H9 (cell line): ENCODE results near the gene MYH9. TPM values are rescaled to one million over a fixed set of nuclear protein-coding genes. Genes with fewer than 3 reads are reported as not detected.

ENCODE experiments used
- DNase-seq: peaks from one replicate; pipeline ENCODE4 v3.0.0-alpha.2; 2017
- H2AFZ ChIP-seq: one replicate; pipeline ENCODE4 v1.6.1; 2013; ENCODE audit warnings: mild to moderate bottlenecking, low read length, control low read depth, moderate library complexity
- H2AK5ac ChIP-seq: 2 replicates; pipeline ENCODE4 v1.6.1; 2013; ENCODE audit warnings: low read length, control low read depth, mixed read lengths; ENCODE audit not compliant: insufficient read length
- H2BK120ac ChIP-seq: one replicate; pipeline ENCODE4 v1.6.1; 2013; ENCODE audit warnings: low read depth, mild to moderate bottlenecking, low read length, control low read depth, inconsistent platforms; ENCODE audit not compliant: poor library complexity, severe bottlenecking
- H2BK12ac ChIP-seq: 2 replicates; pipeline ENCODE4 v1.6.1; 2013; ENCODE audit warnings: low read length, control low read depth, mixed read lengths, low read depth; ENCODE audit not compliant: insufficient read length
- H2BK15ac ChIP-seq: 2 replicates; pipeline ENCODE4 v1.6.1; 2013; ENCODE audit warnings: low read depth, low read length, control low read depth
- H2BK20ac ChIP-seq: one replicate; pipeline ENCODE4 v1.6.1; 2013; ENCODE audit warnings: low read depth, mild to moderate bottlenecking, low read length, control low read depth, inconsistent platforms; ENCODE audit not compliant: poor library complexity, severe bottlenecking
- H2BK5ac ChIP-seq: 2 replicates; pipeline ENCODE4 v1.6.1; 2013; ENCODE audit warnings: low read length, control low read depth, mixed read lengths; ENCODE audit not compliant: insufficient read length
- H3K14ac ChIP-seq: 2 replicates; pipeline ENCODE4 v1.6.1; 2013; ENCODE audit warnings: low read length, control low read depth; ENCODE audit not compliant: insufficient read depth
- H3K18ac ChIP-seq: 2 replicates; pipeline ENCODE4 v1.6.1; 2013; ENCODE audit warnings: low read depth, mild to moderate bottlenecking, mixed read lengths, low read length, control low read depth; ENCODE audit not compliant: insufficient read length
- H3K23ac ChIP-seq: 2 replicates; pipeline ENCODE4 v1.6.1; 2013; ENCODE audit warnings: low read length, control low read depth, mixed read lengths, low read depth; ENCODE audit not compliant: insufficient read length
- H3K23me2 ChIP-seq: 2 replicates; pipeline ENCODE4 v1.6.1; 2013; ENCODE audit warnings: low read depth, mild to moderate bottlenecking, mixed read lengths, low read length, control low read depth; ENCODE audit not compliant: insufficient read length, poor library complexity, severe bottlenecking
- H3K27ac ChIP-seq: 2 replicates; pipeline ENCODE4 v1.5.1; 2013; ENCODE audit warnings: low read length, control low read depth, mixed read lengths, low read depth; ENCODE audit not compliant: insufficient read length
- H3K27me3 ChIP-seq: 2 replicates; pipeline ENCODE4 v1.6.1; 2013; ENCODE audit warnings: low read length, control low read depth, inconsistent platforms; ENCODE audit not compliant: insufficient read depth
- H3K4ac ChIP-seq: 2 replicates; pipeline ENCODE4 v1.6.1; 2013; ENCODE audit warnings: low read depth, mild to moderate bottlenecking, control low read depth, inconsistent platforms, low read length, moderate library complexity
- H3K4me1 ChIP-seq: 2 replicates; pipeline ENCODE4 v1.6.1; 2013; ENCODE audit warnings: low read length, control low read depth, inconsistent platforms; ENCODE audit not compliant: insufficient read depth
- H3K4me2 ChIP-seq: 2 replicates; pipeline ENCODE4 v1.6.1; 2013; ENCODE audit warnings: low read length, control low read depth, mixed read lengths; ENCODE audit not compliant: insufficient read length, insufficient read depth
- H3K56ac ChIP-seq: 2 replicates; pipeline ENCODE4 v1.6.1; 2013; ENCODE audit warnings: low read depth, mild to moderate bottlenecking, mixed read lengths, low read length, control low read depth; ENCODE audit not compliant: insufficient read length
- H3K79me1 ChIP-seq: 2 replicates; pipeline ENCODE4 v1.6.1; 2013; ENCODE audit warnings: low read depth, mild to moderate bottlenecking, moderate library complexity, low read length, control low read depth, inconsistent platforms; ENCODE audit not compliant: insufficient read depth, poor library complexity, severe bottlenecking
- H3K79me2 ChIP-seq: 2 replicates; pipeline ENCODE4 v1.6.1; 2013; ENCODE audit warnings: low read length, control low read depth, inconsistent platforms; ENCODE audit not compliant: insufficient read depth
- H3K9ac ChIP-seq: 2 replicates; pipeline ENCODE4 v1.6.1; 2013; ENCODE audit warnings: low read length, control low read depth, mixed read lengths; ENCODE audit not compliant: insufficient read length; ENCODE audit errors: extremely low read depth
- H3K9me3 ChIP-seq: one replicate; pipeline ENCODE4 v1.6.1; 2013; ENCODE audit warnings: low read depth, low read length, inconsistent platforms; ENCODE audit not compliant: control insufficient read depth
- H3T11ph ChIP-seq: one replicate; pipeline ENCODE4 v1.6.1; 2013; ENCODE audit warnings: mild to moderate bottlenecking, low read length, control low read depth, inconsistent platforms
- H4K20me1 ChIP-seq: one replicate; pipeline ENCODE4 v1.6.1; 2013; ENCODE audit not compliant: control insufficient read depth, insufficient read length, insufficient read depth
- H4K5ac ChIP-seq: 2 replicates; pipeline ENCODE4 v1.6.1; 2013; ENCODE audit warnings: low read depth, mild to moderate bottlenecking, mixed read lengths, low read length, control low read depth; ENCODE audit not compliant: insufficient read length
- H4K8ac ChIP-seq: replicated peaks from 2 replicates; pipeline ENCODE4 v1.6.1; 2013; ENCODE audit warnings: low read length, control low read depth, mixed read lengths, low read depth; ENCODE audit not compliant: insufficient read length
- H4K91ac ChIP-seq: 2 replicates; pipeline ENCODE4 v1.6.1; 2013; ENCODE audit warnings: low read depth, mild to moderate bottlenecking, moderate library complexity, mixed read lengths, low read length, control low read depth; ENCODE audit not compliant: insufficient read length
- H3K27ac Mint-ChIP-seq, 3 experiments: 2 replicates in 2 of 3; 3 replicates in 1 of 3; pipeline ENCODE4 v1.8.0; 2020 to 2021; ENCODE audit warnings: mixed read lengths in 3 of 3, mild to moderate bottlenecking in 1 of 3, moderate library complexity in 1 of 3
- H3K27me3 Mint-ChIP-seq: 2 replicates; pipeline ENCODE4 v1.8.0; 2021; ENCODE audit warnings: low read depth, mild to moderate bottlenecking, moderate library complexity, mixed read lengths
- H3K36me3 Mint-ChIP-seq, 3 experiments: 2 replicates in 2 of 3; 3 replicates in 1 of 3; pipeline ENCODE4 v1.8.0; 2020 to 2021; ENCODE audit warnings: low read depth in 3 of 3, mixed read lengths in 3 of 3; ENCODE audit not compliant: insufficient read depth in 1 of 3
- H3K4me1 Mint-ChIP-seq, 2 experiments: 2 replicates each; pipeline ENCODE4 v1.8.0; 2020; ENCODE audit warnings: mixed read lengths in 2 of 2
- H3K4me3 Mint-ChIP-seq, 2 experiments: 2 replicates in 1 of 2; 3 replicates in 1 of 2; pipeline ENCODE4 v1.8.0; 2020 to 2021; ENCODE audit warnings: mild to moderate bottlenecking in 2 of 2, mixed read lengths in 2 of 2, moderate library complexity in 1 of 2
- H3K9me3 Mint-ChIP-seq, 2 experiments: 2 replicates in 1 of 2; 3 replicates in 1 of 2; pipeline ENCODE4 v1.8.0; 2020; ENCODE audit warnings: mild to moderate bottlenecking in 2 of 2, mixed read lengths in 2 of 2, moderate library complexity in 1 of 2
- CTCF ChIP-seq: fragments of 200-600 bp; sonication (generic); conservative IDR thresholded peaks from 3 replicates; pipeline ENCODE4 v1.8.0; 2021; ENCODE audit warnings: antibody characterized with exemption, mild to moderate bottlenecking
- WGBS: extraction: QIAGEN DNeasy Blood & Tissue Kit; methylation state at CpG from one replicate; pipeline ENCODE4 v1.1.7; 2013; ENCODE audit warnings: missing lambda C conversion rate, low lambda C conversion rate, mixed read lengths; ENCODE audit not compliant: insufficient read length; ENCODE audit errors: extremely low coverage; 5-methylcytosine and 5-hydroxymethylcytosine counted together
- total RNA-seq: library from RNA; stranded (reverse); gene quantifications from 2 replicates; pipeline ENCODE4 v1.2.1, GENCODE V29; 2021

The MYH9 gene
- total RNA-seq, 1 experiment from 2014 or later, result 266 TPM

GRCh38 chr22:36386900-36387708, 663 bp downstream of the MYH9 start:
- no peak overlapping the region for H2BK5ac ChIP-seq
- no peaks in the 10 kb centered on the region; a peak in 2 of 5 replicates for H3K9me3 Mint-ChIP-seq
- H2BK120ac ChIP-seq, result no peak overlapping the region
- peak overlapping the region; percentile 56 for H3K18ac ChIP-seq
- TF ChIP-seq CTCF, result no peak
- no peak overlapping the region for H4K8ac ChIP-seq
- peaks cover 32% of the 10 kb centered on the region in 2 experiments for H3K4me1 Mint-ChIP-seq
- H2BK20ac ChIP-seq, result no peak overlapping the region
- H3K27me3 ChIP-seq, result no peaks in the 10 kb centered on the region
- H2BK15ac ChIP-seq, result no peak overlapping the region
- peak overlapping the region; percentile 80 for H3K14ac ChIP-seq
- peak overlapping the region; percentile 83 for H3K9ac ChIP-seq
- no peak overlapping the region for H2BK12ac ChIP-seq
- peak overlapping the region; percentile 83 to 94 for H3K4me3 Mint-ChIP-seq
- peaks cover 7 to 15% (median 12%) of the 10 kb centered on the region in 3 experiments for H3K36me3 Mint-ChIP-seq
- H3K56ac ChIP-seq, result no peak overlapping the region
- H3K27ac Mint-ChIP-seq, result peak overlapping the region; percentile 55 to 93 (median 90); a peak in 2 of 7 replicates
- WGBS, result no CpG with 5 or more reads among the region's 91 CpGs
- H3K79me2 ChIP-seq, result peaks cover 24% of the 10 kb centered on the region
- no peaks in the 10 kb centered on the region for H4K20me1 ChIP-seq
- no peaks in the 10 kb centered on the region for H3K9me3 ChIP-seq
- peaks cover 2% of the 10 kb centered on the region; the same call in 1 of the 2 replicates for H3K4me1 ChIP-seq
- H3K4ac ChIP-seq, result no peak overlapping the region
- H2AK5ac ChIP-seq, result no peak overlapping the region
- no peak for DNase-seq
- no peak overlapping the region for H3K27ac ChIP-seq
- H2AFZ ChIP-seq, result no peak overlapping the region
- no peaks in the 10 kb centered on the region for H3K79me1 ChIP-seq
- H3K27me3 Mint-ChIP-seq, result no peaks in the 10 kb centered on the region
- no peak overlapping the region for H3K23ac ChIP-seq
- H4K91ac ChIP-seq, result no peak overlapping the region
- no peak overlapping the region for H3T11ph ChIP-seq
- peaks cover 17% of the 10 kb centered on the region for H3K23me2 ChIP-seq
- no peak overlapping the region for H4K5ac ChIP-seq
- H3K4me2 ChIP-seq, result peak overlapping the region; percentile 91
